Transverse colon (tissue), 4 donors: ENCODE measurements around the gene MGST3. TPM values are rescaled to one million over a fixed set of nuclear protein-coding genes. Genes with fewer than 3 reads are reported as not detected.
A peak's percentile ranks its signal among the peaks of the same experiment; 100 is the strongest.

ENCODE experiments used
- DNase-seq: peaks from one replicate; pipeline ENCODE4 v3.0.0-alpha.2; 2019
- H3K27ac ChIP-seq, 4 donors: fragments of 200-600 bp; sonication (generic); 2 replicates each; pipeline ENCODE4 v1.5.1; 2016 to 2018; ENCODE audit warnings: inconsistent platforms in 4 of 4
- H3K27me3 ChIP-seq: fragments of 200-600 bp; sonication (generic); 2 replicates; pipeline ENCODE4 v1.5.1; 2017; ENCODE audit warnings: inconsistent platforms
- H3K36me3 ChIP-seq, 4 donors: fragments of 200-600 bp; sonication (generic); 2 replicates each; pipeline ENCODE4 v1.5.1; 2017 to 2019; ENCODE audit warnings: inconsistent platforms in 4 of 4
- H3K4me1 ChIP-seq, 4 donors: fragments of 200-600 bp; sonication (generic); 2 replicates each; pipeline ENCODE4 v1.5.1; 2017 to 2020; ENCODE audit warnings: inconsistent platforms in 4 of 4
- H3K4me3 ChIP-seq, 4 donors: fragments of 200-600 bp; sonication (generic); 1 replicate in 1 of 4; 2 replicates in 3 of 4; pipeline versions ENCODE4 v1.5.1 to v1.6.1; 2017 to 2019; ENCODE audit warnings: inconsistent platforms in 4 of 4
- H3K9me3 ChIP-seq, 2 donors: fragments of 200-600 bp; sonication (generic); 2 replicates each; pipeline ENCODE4 v1.5.1; 2017 to 2019; ENCODE audit warnings: inconsistent platforms in 2 of 2
- CTCF ChIP-seq, 5 experiments: fragments of 200-600 bp in 3 of 5; fragments of 450-650 bp in 2 of 5; sonication (generic) in 3 of 5; IDR thresholded peaks; 1 replicate in 2 of 5; 2 replicates in 3 of 5; pipeline ENCODE4 v1.5.1; 2016 to 2017; ENCODE audit warnings: antibody characterized with exemption in 5 of 5, inconsistent platforms in 3 of 5, mild to moderate bottlenecking in 2 of 5, moderate library complexity in 1 of 5
- EP300 ChIP-seq: sonication (generic); formaldehyde crosslinking; IDR thresholded peaks from one replicate; pipeline ENCODE4 v1.6.1; 2017; ENCODE audit warnings: antibody characterized with exemption, low read depth
- POLR2A ChIP-seq: fragments of 450-650 bp; IDR thresholded peaks from one replicate; pipeline ENCODE4 v1.6.1; 2016; ENCODE audit warnings: antibody characterized with exemption, mild to moderate bottlenecking, moderate library complexity
- POLR2AphosphoS5 ChIP-seq, 3 donors: sonication (generic); formaldehyde crosslinking; IDR thresholded peaks; one replicate each; pipeline ENCODE4 v1.6.1; 2016; ENCODE audit warnings: antibody characterized with exemption in 3 of 3
- WGBS, 2 donors: methylation state at CpG; one replicate each; pipeline ENCODE4 v1.1.5; 2018; ENCODE audit warnings: low coverage in 1 of 2; 5-methylcytosine and 5-hydroxymethylcytosine counted together
- in situ Hi-C, 4 donors: fragments of 200-750 bp; cut with MboI; loops; one replicate each; pipeline versions ENCODE4 v1.15.0 to v1.15.1; 2017; ENCODE audit warnings: low sequenced_read_pairs in 3 of 4, low pct_ligation_motif_present in 1 of 4, low pct_unique_long_range_greater_than_20kb in 1 of 4
- intact Hi-C: fragments of 100-400 bp; cut with DNase I; formaldehyde crosslinking; loops from one replicate; pipeline ENCODE4 v1.15.1; 2023; ENCODE audit warnings: low total_unique reads
- total RNA-seq, 4 donors: library from RNA; depleted of rRNA; stranded (reverse); fragments of >200 nt; gene quantifications; one replicate each; pipeline ENCODE4 v1.1.0, GENCODE V29; 2016

Gene MGST3
- total RNA-seq, 4 donors from 2014 or later, result 84.4 to 387 (median 220) TPM

- 0 to 1% methylated on average over 9 to 10 of the region's 10 CpGs for WGBS, 2 donors
- intact Hi-C loops (loop anchor here (2.0 kb wide), 1 partner anchor 200 kb away; no protein-coding TSS in a partner anchor), in situ Hi-C loops (loop anchor here (5.0 to 25.0 kb wide), 3 partner anchors 198 to 331 kb away; no protein-coding TSS in a partner anchor)
- Histone ChIP-seq H3K27ac (no peak overlapping the region), H3K9me3 (no peaks in the 10 kb centered on the region), H3K4me1 (peaks cover 0 to 7% (median 6%) of the 10 kb centered on the region in 4 donors), H3K27me3 (peaks cover 48% of the 10 kb centered on the region), H3K4me3 (no peak overlapping the region), H3K36me3 (no peaks in the 10 kb centered on the region)
- peak; percentile 76 for DNase-seq
- TF ChIP-seq EP300 (no peak), CTCF (IDR thresholded peaks at IDR 0.05) (peak; percentile 91 to 98 (median 94))
Measured at GRCh38 chr1:165592945-165593823, 37.9 kb upstream of the MGST3 start.

GRCh38 chr1:165595246-165595938 is 35.6 kb upstream of the MGST3 start:
- Histone ChIP-seq H3K4me3 (no peak overlapping the region), H3K9me3 (no peaks in the 10 kb centered on the region), H3K27ac (no peak overlapping the region), H3K27me3 (peaks cover 38% of the 10 kb centered on the region), H3K4me1 (peaks cover 0 to 12% (median 8%) of the 10 kb centered on the region in 4 donors), H3K36me3 (no peaks in the 10 kb centered on the region)
- intact Hi-C loops (no loop called here), in situ Hi-C loops (loop anchor here in 3 of 4 donors (10.0 to 25.0 kb wide), 2 partner anchors 201 to 333 kb away; no protein-coding TSS in a partner anchor)
- TF ChIP-seq POLR2AphosphoS5 (IDR thresholded peaks at IDR 0.05) (no peak), CTCF (IDR thresholded peaks at IDR 0.05) (no peak), EP300 (no peak), POLR2A (no peak)
- 56 to 64% methylated on average over 1 of the region's 1 CpG for WGBS, 2 donors
- DNase-seq, result no peak

GRCh38 chr1:165597883-165598675 is 33.0 kb upstream of the MGST3 start:
- 0% methylated on average over 8 to 34 of the region's 38 CpGs for WGBS, 2 donors
- in situ Hi-C loops, result loop anchor here in 3 of 4 donors (10.0 to 25.0 kb wide), 2 partner anchors 203 to 336 kb away; no protein-coding TSS in a partner anchor
- peak overlapping the region; percentile 49 to 69 (median 53) for H3K4me3 ChIP-seq
- peaks cover 35% of the 10 kb centered on the region for H3K27me3 ChIP-seq
- DNase-seq, result peak; percentile 97
- H3K9me3 ChIP-seq, result no peaks in the 10 kb centered on the region
- peaks cover 0 to 18% (median 8%) of the 10 kb centered on the region in 4 donors for H3K4me1 ChIP-seq
- H3K27ac ChIP-seq, result peak overlapping the region; percentile 80 to 82 (median 81)
- no peaks in the 10 kb centered on the region for H3K36me3 ChIP-seq
- intact Hi-C loops, result no loop called here
- TF ChIP-seq CTCF (IDR thresholded peaks at IDR 0.05) (no peak), POLR2AphosphoS5 (IDR thresholded peaks at IDR 0.05) (peak; percentile 25 to 71 (median 60))
